Measurements from ENCODE around the gene ALDH4A1.

ALDH4A1 gene

DNA sequence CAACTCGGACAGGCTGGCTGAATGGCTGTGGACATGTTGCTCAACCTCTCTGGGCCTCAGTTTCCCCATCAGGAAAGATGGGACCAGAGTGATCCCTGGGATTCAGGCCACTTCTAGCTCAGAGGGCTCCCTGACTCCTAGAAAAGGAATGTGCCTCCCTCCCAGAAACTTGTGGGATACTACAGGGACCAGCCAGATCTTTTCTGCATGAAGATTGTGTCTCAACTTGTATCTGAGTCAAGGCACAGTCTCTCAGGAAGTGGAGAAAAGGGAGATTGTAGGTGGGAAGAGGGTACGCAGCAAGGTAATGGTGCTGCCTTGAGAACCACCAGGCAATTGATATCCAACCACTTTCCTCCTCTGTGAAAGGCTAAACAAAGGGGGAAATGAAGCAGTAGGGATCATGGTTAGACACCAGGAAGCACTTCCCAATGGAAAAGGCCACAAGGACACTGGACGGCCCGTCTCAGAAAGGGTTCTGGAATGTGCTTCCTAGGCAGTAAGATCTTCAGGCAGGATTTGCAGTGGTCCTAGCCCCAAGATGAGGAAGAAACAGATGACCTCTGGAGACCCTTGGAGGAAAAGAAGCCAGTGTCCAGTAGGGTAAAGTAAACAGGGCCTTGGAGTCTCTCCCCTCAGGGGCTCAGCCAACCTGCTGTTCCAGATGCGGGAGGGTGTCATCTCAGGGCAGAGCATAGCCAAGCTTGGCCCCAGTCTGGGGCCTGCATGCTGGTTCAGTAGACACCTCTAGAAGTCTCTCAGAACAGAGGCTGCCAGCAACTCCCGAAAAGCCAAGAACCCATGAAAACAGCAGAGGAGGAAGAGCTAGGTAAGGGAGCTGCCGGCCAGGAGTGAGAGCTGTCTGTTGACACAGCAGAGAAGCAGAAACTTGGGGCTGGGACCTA, 37.3 kb upstream of the ALDH4A1 start:
- no peak for DNase-seq

DNA sequence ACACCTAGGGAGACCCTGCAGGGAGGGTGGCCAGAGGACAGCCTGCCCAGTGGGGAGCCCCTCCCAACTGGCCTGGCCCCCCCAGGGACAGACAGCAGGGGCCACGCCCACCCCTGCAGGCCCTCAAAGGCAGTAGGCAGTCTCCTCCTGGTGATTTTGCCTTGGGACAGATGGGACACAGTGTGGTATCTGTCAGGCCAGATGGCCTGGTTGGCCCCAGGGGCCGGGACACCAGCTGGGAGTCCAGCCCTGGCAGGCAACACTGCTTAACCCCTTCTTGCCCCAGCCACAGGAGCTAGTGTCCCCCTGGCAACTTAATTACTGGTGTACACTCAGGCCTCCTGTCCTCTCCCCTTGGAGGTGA, 36.3 kb upstream of the ALDH4A1 start:
- DNase-seq: no peak

DNA sequence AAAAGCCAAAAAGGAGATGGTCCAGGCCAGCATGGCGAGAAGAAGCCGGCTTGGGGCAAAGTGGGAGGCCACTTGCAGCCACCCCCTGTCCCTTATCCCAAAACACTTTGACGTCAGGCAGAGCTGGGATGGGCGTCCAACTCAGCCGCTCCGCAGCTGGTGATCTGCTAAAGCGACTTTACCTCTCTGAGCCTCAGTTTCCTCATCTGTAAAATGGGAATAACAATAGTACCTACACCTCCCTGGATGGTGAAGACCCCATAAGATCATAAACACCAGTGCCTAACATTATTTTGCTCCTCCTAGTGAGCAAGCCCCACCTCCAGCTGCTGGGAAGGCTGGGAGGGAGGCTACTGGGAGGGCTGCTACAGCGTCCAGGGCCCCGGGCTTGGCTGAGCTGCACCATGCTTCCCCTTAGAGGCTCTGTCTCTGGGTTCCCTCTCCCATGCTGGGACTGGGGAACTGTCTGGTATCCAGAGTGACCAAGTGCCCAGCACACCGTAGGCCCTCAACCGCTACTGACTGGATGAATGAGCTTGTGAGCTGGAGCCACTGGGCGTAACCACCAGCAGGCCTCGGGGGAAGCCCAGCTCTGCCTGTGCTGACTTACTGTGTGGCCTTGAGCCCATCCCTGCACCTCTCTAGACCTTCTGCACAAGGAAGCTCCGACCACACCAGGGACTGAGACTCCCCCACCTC, 35.8 kb upstream of the ALDH4A1 start:
- DNase-seq: no peak

DNA sequence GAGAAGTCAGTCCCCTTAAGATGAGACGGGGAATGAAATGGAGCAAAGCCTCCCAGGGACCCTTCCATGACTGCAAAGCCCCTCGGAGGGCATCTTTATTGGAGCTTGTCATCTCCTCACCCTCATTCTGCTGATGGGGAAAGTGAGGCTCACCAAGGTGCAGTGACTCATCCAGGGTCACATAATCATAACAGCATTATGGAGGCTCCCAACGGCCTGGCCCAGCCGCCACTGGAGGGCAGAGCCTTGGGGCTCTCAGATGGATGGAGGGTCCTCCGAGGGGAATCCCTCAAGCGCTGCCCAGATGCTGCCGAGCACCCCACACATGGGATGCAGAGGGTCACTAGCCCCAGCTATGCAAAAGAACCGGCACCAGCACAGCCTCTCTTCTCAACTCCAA, 35.2 kb upstream of the ALDH4A1 start:
- DNase-seq: no peak

DNA sequence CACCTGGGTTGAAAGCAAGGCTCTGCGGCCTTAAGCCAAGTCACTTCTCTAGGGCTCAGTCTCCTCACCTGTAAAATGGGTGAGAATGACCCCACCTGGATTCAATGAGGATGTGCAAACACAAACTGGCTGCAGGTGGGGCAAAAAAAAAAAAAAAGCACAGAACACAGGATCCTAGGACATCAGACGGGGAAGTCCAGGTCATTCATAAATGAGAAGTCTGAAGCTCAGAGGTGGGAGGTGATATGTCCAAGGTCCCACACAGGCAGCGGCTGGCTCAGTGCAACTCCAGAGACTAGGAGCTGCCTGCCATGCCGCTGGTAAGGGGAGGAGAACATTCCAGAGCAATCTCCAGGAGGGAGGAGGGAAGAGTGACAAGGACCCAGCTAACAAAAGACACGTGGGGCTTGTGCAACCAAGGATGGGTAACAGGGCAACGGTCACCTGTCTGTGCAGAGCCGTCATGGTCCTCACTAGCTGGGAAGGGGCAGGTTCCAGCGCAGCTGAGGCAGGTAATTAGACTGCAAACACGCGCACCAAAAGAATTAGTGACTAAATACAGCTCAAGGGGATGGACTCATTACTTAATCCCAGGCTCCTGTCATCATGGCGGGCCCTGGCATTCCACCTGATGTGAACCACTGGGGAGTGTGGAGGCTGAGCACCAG, 34.6 kb upstream of the ALDH4A1 start:
- no peak for DNase-seq

DNA sequence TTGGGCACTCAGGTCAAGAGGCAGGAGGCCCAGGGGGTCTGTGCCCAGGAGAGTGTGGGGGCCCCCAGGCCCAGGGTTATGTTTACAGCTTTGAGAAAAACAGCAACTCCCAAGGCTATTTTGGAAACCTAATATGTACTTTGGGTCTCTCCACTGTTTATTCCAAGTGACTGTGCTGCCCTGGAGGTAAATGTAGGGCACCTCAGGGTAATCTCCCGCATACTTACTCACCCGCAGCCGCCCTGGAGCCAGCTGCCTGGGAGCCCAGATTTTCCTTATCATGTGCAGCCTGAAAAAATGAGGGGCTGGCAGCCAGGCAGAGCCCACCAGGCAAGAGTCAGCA, 34.1 kb upstream of the ALDH4A1 start:
- DNase-seq: no peak

DNA sequence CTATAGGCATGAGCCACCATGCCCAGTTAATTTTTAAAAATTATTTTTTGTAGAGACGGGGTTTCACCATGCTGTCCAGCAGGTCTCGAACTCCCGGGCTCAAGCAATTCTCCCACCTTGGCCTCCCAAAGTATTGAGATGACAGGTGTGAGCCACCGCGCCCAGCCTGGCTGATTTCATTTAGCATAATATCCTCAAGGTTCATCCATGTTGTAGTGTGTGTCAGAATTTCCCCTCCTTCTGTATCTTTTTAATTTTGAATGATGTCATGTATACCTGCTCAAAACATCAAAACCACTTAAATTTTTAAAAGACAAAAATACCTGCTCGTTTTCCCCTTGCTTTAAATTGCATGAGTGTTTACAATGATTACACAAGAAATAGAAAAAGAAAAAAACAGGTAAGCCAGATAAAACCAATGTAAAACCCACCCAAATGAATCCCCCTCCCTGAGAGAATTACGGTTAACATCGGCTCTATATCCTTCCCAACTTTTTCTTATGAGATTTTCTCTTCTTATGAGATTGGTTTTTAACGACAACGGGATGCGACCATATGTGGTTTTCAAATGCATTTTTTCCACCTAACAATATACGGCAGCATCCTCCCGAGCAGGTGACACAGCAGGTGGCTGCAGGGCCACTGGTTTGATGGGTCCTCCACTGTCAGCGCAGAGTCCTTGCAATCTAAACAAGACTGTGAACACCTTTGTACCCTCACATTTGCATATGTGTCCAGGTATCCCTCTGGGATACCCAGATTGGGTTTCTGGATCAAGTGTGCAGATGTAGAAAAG, 32.0 kb upstream of the ALDH4A1 start:
- DNase-seq: no peak

DNA sequence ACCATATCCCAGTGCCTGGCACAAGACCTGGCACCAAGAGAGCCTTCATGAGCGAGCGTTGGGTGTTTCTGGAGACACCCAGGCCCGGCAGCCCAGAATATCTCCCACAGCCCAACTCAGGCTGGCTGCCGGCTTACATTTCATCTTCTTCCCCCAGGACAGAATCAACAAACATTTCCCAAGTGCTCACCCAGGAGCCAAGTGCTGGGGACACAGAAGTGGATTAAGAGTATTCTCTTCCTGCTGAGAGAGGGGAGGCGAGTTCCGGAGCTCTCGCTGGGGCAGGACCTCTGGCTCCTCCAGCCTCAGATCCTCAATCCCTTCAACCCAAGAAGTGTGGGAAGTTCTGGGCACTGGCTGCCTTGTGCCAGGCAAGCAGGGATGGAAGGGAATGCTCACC, 30.5 kb upstream of the ALDH4A1 start:
- DNase-seq: no peak

DNA sequence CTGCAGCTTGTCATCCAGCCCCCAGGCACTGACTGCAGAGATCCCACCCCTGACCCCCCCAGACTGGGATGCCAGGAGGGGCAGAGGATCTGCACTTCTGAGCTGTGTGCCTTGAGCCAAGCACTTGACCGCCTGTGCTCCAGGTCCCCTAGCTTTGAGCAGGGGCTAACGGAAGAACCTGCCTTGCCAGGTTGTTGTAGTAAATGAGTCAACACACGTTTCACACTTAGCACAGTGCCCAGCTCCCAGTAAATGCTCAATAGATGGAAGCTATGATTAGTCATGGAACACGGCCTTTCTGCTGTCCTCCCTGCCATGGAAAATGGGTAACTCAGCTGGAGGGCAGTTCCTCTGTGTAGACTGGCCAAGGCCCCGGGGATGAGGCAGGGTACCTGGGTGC, 30.0 kb upstream of the ALDH4A1 start:
- DNase-seq: no peak

DNA sequence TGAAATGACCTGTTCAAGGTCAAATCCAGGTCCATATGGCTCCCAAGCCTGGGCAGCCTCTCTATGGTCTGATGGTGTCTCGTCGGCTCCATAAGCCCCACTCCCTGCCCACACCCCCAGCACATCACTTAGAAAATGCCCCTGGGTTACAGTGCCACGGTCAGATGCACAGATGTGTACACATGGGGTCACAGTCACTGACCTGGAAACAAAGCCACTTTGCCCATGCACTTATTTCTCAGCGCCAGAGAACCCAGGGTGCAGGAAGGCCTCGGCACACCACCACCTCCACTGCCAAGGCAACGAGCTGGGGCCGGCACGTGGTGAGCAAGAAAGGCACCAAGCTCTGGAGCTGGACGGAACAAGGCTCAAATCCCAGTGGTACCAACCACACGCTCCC, 29.4 kb upstream of the ALDH4A1 start:
- DNase-seq: no peak

DNA sequence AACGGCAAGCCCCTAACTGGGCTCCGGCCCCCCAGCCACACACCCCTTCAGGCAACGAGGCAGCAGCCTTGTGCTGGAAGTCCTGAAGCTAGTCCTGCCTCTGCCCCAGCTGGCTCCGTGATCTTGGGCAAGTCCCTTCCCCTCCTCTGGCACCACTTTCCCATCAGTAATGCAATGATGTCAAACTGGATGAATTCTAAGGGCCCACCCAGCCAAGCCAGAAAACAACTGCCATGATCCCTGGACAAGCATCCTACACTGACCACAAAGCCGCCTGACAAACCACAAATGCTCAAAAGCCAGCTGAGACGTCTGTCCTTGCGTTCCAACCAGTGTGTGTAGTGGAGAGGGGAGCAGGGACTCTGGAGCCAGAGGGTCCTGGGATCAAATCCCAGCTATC, 27.3 kb upstream of the ALDH4A1 start:
- DNase-seq: no peak

DNA sequence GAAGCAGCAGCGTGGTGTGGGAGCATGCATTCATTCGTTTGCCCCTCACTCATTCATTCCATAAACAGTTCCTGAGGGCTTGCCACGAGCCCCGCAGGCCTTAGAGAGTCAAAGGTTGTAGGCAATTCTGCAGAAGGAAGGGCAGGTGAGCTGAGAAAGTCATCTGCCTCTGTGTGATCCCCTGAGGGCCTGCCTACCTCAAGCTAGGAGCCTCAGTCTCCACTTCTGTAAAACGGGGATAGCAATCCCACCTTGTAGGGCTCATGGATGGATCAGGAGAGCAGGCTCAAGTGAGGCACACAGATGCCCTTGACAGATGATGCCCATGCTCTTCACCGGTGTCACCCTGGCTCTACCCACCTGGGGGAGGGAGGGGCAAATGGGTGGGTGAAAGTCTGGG, 26.6 kb upstream of the ALDH4A1 start:
- no peak for DNase-seq

DNA sequence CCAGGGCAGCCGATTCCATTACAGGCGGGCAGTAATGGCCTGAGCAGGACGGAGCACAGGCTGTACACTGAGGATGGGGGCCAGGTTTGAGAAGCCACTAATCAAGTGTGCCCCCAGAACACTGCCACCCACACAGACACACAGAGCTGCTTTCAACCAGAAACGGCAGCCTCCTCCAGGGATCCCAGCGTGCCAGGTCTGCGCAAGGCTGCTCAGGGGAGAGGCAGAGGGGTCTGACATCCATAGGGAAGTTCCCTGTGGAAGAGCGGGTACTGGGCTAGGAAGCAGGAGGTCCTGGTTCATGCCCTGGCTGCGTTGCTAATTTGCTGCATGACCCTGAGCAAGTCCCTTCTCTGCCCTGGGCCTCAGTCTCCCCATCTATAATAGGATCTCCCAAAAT, 26.1 kb upstream of the ALDH4A1 start:
- DNase-seq: no peak

DNA sequence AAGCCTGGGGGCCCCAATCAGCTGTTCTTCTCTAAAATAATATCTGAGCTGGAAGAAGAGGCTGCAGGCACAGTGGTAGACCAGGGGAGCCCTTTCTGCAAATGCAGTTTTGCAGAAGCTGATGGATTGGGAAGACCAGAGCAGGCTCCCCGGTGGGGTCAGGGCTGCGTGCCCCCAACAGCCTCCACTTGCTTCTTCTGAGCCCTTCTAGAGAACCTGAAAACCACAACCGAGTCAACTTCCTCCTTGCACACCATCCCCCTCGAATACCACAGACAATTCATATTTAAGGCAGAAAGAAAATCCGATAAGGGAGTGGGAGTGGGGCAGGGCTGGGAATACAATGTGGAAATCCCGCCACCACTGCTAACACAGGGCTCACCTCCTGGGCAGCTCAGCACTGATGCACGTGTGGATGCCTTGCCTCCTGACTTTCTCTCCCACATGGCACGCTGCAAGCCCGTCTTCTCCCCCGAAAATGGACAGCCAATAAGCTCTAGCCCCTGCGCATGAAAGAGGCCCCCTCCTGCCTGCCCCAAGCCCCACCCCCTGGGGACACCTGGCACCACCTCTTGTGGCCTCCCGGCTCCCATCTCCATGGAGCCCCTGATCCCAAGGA, 25.4 kb upstream of the ALDH4A1 start:
- DNase-seq: peak; percentile 79

DNA sequence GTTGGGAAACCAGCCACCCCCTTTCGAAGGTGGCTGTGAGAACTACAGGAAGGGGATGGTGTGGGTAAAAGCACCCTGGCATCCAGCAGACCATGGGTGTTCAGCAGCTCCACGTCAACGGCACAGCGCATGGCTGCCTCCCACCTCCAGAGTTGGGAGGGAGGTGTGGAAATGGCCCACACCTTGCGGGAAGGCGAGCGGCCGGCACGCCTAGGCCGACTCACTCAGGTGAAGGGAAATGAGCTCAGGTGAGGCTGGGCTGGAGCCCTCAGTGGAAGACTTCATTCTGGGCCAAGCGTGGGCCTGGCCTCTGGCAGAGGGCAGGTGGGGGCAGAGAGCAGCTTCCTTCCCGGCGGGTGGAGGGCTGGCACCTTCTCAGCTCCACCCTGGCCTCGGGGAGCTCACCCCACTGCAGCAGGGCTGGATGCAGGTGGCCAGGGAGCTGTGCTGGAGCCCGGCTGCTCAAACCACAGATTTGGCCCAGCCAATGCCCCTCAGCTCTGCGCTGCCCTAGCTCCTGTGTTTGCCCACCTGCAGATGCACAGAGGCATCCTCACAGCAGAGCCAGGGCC, 24.8 kb upstream of the ALDH4A1 start:
- DNase-seq: no peak

DNA sequence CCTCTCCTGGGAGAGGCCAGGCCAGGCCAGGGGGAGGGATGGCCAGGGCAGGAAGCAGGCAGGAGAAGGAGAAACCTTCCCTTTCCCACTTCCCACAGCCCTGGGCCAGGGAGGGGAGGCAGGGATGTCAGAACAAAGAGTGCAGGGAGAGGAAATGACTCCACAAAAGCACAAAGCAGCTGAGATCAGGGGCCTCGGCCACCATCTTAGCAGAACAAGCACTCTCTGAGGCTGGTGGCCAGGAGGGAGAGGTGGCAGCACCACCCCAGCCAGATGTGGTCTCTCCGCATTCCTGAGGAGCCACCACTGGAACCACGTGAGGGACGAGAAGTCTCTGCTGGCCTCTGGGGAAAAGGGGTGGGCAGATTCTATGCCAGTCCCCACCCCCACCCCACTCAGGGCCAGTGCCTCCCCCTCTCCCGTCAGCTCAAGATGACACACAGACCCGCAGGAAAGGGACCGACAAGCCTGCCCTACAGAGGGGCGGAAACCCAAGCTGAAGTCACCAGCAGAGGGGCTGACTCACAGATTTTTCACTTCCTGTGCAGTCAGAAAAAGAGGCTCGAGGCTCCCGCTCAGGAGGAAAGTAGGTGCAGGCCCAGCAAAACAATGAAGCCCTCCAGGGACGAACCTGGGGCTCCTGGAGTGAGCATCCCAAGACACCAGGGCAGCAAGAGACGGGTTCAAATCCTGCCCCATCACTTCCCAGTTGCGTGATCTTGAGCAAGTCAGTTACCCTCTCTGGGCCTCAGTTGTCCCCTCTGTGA, 24.1 kb upstream of the ALDH4A1 start:
- peak; percentile 36 for DNase-seq

DNA sequence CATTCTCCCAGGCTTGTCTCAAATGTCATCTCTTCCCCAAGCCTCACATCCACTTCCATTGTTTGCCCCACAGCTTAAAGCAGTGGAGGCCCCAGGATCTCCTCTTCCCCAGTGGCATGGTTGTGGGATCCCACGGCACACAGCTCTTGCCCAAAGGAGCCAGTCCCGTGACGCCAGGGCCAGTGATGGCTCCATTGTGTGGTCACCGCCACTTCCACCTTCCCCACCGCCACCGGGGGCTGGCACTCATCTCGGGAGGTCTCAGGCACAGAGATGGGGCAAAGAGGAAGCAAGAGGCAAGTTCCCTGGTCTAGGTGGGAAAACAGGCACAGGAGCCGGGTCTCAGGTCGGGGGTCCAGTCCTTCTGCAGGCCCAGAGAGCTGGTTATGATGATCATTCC, 22.9 kb upstream of the ALDH4A1 start:
- no peak for DNase-seq

DNA sequence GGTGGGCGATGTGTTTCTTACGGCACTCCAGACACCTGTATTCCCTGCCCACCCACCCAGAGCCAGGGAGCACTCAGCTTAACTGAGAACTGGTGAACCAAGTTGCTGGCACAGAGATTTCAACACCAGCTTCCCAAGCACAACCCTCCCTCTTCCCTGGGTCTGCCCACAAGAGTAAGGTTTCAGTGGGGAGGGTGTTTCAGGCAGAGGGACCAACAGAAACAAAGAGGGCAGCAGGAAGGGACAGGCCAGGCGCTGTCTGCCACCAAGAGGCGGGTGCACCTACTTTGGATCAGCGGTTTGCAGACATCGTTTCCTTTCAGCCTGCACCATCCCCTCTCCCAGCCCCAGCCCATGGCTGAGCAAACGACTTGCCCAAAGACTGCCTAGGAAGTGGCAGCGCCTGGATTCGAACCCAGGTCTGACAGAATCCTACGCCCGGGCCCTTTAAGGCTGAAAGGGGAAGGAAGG, 21.9 kb upstream of the ALDH4A1 start:
- no peak for DNase-seq

DNA sequence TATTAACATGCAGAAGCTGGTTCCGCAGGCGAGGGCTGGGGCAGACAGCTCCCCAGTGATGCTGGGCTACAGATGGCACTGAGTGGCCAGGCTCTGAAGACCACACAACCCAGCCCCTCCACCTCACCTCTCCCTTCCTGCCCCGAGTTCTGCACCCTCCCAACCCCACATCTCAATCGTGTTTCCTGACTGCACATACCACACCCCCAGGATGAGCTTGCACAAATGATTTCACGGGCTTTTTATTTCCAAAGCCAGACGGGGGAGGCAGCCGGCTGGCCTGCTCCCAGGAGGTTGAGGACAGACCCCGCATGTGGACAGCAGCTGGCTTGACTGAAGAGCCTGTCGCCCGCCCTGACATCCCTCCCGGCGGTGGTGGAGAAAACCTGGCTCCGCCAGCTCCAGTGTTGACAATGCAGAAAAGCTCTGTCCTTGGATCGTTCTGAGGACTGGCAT, 21.4 kb upstream of the ALDH4A1 start:
- no peak for DNase-seq

DNA sequence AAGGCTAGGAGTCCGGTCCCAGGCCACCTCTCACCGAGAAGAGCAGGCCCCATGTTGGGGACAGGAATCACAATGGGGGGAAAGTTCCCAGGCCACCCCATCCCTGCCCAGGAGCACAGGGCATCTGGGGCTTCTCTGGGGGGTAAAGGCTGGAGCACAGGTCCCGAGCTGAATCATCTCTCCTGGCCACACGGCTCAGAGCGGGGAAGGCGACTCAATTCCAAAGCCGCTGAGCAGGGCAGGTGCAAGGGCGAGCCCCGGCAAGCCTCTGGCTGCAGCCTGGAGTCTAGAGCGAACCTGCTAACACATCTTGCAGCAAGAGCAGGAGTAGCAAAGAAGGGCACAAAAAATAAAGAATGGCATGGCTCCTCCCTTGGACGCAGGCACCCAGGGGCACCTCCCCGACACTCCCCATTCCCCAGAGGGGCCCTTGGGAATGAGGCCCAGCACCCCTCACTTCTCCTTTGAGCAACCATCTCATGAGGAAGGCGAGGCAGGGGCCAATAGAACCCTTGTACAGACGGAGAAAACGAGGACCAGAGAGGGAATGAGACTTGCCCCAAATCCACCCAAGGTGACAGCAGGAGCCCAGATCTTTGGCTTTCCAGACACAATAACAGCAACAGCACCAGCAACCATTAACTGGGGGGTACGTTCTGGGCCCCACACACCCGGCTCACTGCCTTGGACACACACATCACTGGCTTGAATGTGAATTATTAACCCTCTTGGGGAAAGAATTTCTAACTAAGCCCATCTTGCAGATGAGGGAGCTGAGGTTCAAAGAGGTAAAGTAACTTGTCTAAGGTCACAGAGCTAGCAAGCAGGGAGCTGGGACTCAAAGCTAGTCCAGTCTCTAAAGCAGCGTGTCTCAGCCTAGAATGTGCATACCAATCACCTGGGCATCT, 20.7 kb upstream of the ALDH4A1 start:
- no peak for DNase-seq

Data from OCI-M1 (cell line).